Trophoblast cell (in vitro differentiated cells and primary cell): ENCODE measurements around the gene HAL.

Experiments
- DNase-seq, 2 donors: peaks; one replicate each; pipeline ENCODE4 v3.0.0-alpha.2; 2016
- H2AFZ ChIP-seq: 2 replicates; pipeline ENCODE4 v1.6.1; 2013; ENCODE audit warnings: low read length, moderate library complexity, mild to moderate bottlenecking; ENCODE audit not compliant: insufficient read depth, poor library complexity
- H2AK5ac ChIP-seq: 2 replicates; pipeline ENCODE4 v1.6.1; 2013; ENCODE audit warnings: mild to moderate bottlenecking, low read length
- H2BK120ac ChIP-seq: 2 replicates; pipeline ENCODE4 v1.6.1; 2013; ENCODE audit warnings: low read length, mild to moderate bottlenecking, moderate library complexity; ENCODE audit not compliant: insufficient read depth, poor library complexity
- H2BK12ac ChIP-seq: 2 replicates; pipeline ENCODE4 v1.6.1; 2013; ENCODE audit warnings: mild to moderate bottlenecking, low read length, moderate library complexity
- H2BK5ac ChIP-seq: 2 replicates; pipeline ENCODE4 v1.6.1; 2013; ENCODE audit warnings: low read length, low read depth, moderate library complexity, mild to moderate bottlenecking; ENCODE audit not compliant: poor library complexity
- H3K14ac ChIP-seq: 2 replicates; pipeline ENCODE4 v1.6.1; 2013; ENCODE audit warnings: mild to moderate bottlenecking, low read length
- H3K18ac ChIP-seq: 2 replicates; pipeline ENCODE4 v1.6.1; 2013; ENCODE audit warnings: mild to moderate bottlenecking, low read length
- H3K23ac ChIP-seq: 2 replicates; pipeline ENCODE4 v1.6.1; 2013; ENCODE audit warnings: low read length
- H3K27ac ChIP-seq: 2 replicates; pipeline ENCODE4 v1.5.1; 2013; ENCODE audit warnings: low read depth, mild to moderate bottlenecking, inconsistent platforms, low read length, moderate library complexity
- H3K27me3 ChIP-seq: 2 replicates; pipeline ENCODE4 v1.6.1; 2013; ENCODE audit warnings: inconsistent platforms, mild to moderate bottlenecking, low read length, moderate library complexity; ENCODE audit not compliant: insufficient read depth
- H3K36me3 ChIP-seq, 2 experiments: 1 replicate in 1 of 2; 2 replicates in 1 of 2; pipeline ENCODE4 v1.6.1; 2013; ENCODE audit warnings: low read length in 2 of 2, mild to moderate bottlenecking in 2 of 2, moderate library complexity in 1 of 2; ENCODE audit not compliant: insufficient read depth in 2 of 2, control insufficient read depth in 1 of 2
- H3K4ac ChIP-seq: 2 replicates; pipeline ENCODE4 v1.6.1; 2013; ENCODE audit warnings: low read depth, mild to moderate bottlenecking, low read length, moderate library complexity
- H3K4me1 ChIP-seq, 2 experiments: 1 replicate in 1 of 2; 2 replicates in 1 of 2; pipeline ENCODE4 v1.6.1; 2013; ENCODE audit warnings: low read length in 2 of 2, mild to moderate bottlenecking in 2 of 2, moderate library complexity in 1 of 2; ENCODE audit not compliant: insufficient read depth in 2 of 2, control insufficient read depth in 1 of 2
- H3K4me2 ChIP-seq: 2 replicates; pipeline ENCODE4 v1.6.1; 2013; ENCODE audit warnings: inconsistent platforms, mild to moderate bottlenecking, low read length, moderate library complexity
- H3K4me3 ChIP-seq: 2 replicates; pipeline ENCODE4 v1.5.1; 2013; ENCODE audit warnings: mild to moderate bottlenecking, low read depth, low read length, inconsistent platforms
- H3K79me1 ChIP-seq: one replicate; pipeline ENCODE4 v1.6.1; 2013; ENCODE audit warnings: low read length
- H3K79me2 ChIP-seq: 2 replicates; pipeline ENCODE4 v1.6.1; 2013; ENCODE audit warnings: low read length, mild to moderate bottlenecking; ENCODE audit not compliant: control insufficient read depth, insufficient read depth, poor library complexity
- H3K9ac ChIP-seq: 2 replicates; pipeline ENCODE4 v1.6.1; 2013; ENCODE audit warnings: mild to moderate bottlenecking, low read length
- H3K9me3 ChIP-seq: 2 replicates; pipeline ENCODE4 v1.6.1; 2013; ENCODE audit warnings: low read depth, mild to moderate bottlenecking, control low read depth, inconsistent platforms, low read length; ENCODE audit not compliant: insufficient read depth
- H4K12ac ChIP-seq: 2 replicates; pipeline ENCODE4 v1.6.1; 2013; ENCODE audit warnings: low read depth, mild to moderate bottlenecking, low read length, moderate library complexity
- H4K8ac ChIP-seq: 2 replicates; pipeline ENCODE4 v1.6.1; 2013; ENCODE audit warnings: low read depth, mild to moderate bottlenecking, low read length, moderate library complexity
- H4K91ac ChIP-seq: one replicate; pipeline ENCODE4 v1.6.1; 2013; ENCODE audit warnings: low read depth, mild to moderate bottlenecking, low read length, moderate library complexity
- WGBS: extraction: QIAGEN DNeasy Blood & Tissue Kit; methylation state at CpG from one replicate; pipeline ENCODE4 v1.1.7; 2013; ENCODE audit warnings: missing lambda C conversion rate; ENCODE audit not compliant: insufficient read length, insufficient coverage; ENCODE audit errors: extremely low coverage; 5-methylcytosine and 5-hydroxymethylcytosine counted together

Gene HAL

DNA sequence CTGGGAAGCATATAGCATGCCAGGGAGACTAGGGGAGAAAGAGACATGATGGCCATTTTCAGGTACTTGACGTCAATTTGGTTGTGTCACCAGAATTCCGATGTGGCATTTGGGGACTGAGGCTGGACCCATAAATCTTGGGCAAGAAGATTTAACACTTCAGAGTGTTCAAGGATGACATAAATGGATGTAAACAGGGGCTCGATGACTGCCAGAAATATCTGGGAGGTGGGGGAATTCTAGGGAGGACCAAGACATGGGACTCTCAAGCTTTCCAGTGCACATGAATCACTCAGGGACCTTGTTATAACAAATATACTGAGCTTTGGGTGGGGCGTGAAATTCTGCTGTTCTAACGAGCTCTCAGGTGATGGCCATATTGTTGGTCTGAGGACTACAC is 17.8 kb downstream of the HAL start:
- Histone ChIP-seq H4K12ac (no peak overlapping the region), H3K18ac (no peak overlapping the region), H2BK12ac (no peak overlapping the region), H3K23ac (no peak overlapping the region), H2BK5ac (no peak overlapping the region), H3K4ac (no peak overlapping the region), H3K4me3 (no peak overlapping the region), H2BK120ac (no peak overlapping the region), H3K36me3 (no peaks in the 10 kb centered on the region), H3K79me2 (no peaks in the 10 kb centered on the region), H3K9ac (no peak overlapping the region), H4K8ac (no peak overlapping the region), H3K27ac (no peak overlapping the region), H3K14ac (no peak overlapping the region), H2AFZ (no peak overlapping the region), H2AK5ac (no peak overlapping the region), H3K4me2 (no peak overlapping the region), H3K9me3 (no peaks in the 10 kb centered on the region), H3K27me3 (no peaks in the 10 kb centered on the region), H3K4me1 (peaks cover 4 to 6% of the 10 kb centered on the region in 2 experiments), H4K91ac (no peak overlapping the region), H3K79me1 (no peaks in the 10 kb centered on the region)
- WGBS, result no CpG with 5 or more reads among the region's 5 CpGs
- no peak for DNase-seq

DNA sequence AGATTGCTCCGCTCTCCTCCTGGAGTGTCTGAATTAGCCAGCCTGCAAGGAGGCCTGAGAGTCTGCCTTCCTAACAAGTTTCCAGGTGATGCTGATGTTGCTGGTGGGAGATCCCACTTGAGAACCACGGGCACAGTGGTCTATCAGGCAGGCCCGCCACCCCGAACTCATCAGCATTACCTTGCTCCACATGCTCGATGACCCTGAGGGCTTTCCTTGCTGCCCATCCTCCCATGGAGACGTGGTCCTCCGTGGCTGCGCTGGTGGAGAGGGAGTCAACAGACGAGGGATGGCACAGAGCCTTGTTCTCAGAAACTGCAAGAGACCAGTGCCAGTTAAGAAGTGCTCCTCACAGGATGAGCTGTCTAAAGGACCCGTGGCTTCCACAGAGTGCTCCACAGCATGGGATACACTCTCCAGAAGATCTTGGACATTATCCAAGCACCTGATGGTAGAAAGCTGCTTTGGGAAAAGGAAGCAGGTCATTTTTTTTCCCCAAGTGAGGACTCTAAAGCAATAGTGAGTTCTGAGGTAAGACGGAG is 18.3 kb downstream of the HAL start:
- no peaks in the 10 kb centered on the region for H3K79me1 ChIP-seq
- no peak overlapping the region for H4K12ac ChIP-seq
- no peak overlapping the region for H2AFZ ChIP-seq
- H4K8ac ChIP-seq, result no peak overlapping the region
- no peak overlapping the region for H3K9ac ChIP-seq
- no peak overlapping the region for H3K4me3 ChIP-seq
- H2BK12ac ChIP-seq, result no peak overlapping the region
- H3K4me2 ChIP-seq, result no peak overlapping the region
- WGBS, result no CpG with 5 or more reads among the region's 11 CpGs
- H4K91ac ChIP-seq, result no peak overlapping the region
- H3K9me3 ChIP-seq, result no peaks in the 10 kb centered on the region
- H3K14ac ChIP-seq, result no peak overlapping the region
- H2BK120ac ChIP-seq, result no peak overlapping the region
- H2AK5ac ChIP-seq, result no peak overlapping the region
- no peak overlapping the region for H3K27ac ChIP-seq
- H3K4ac ChIP-seq, result no peak overlapping the region
- H3K23ac ChIP-seq, result no peak overlapping the region
- H2BK5ac ChIP-seq, result no peak overlapping the region
- H3K18ac ChIP-seq, result no peak overlapping the region
- no peak for DNase-seq
- no peaks in the 10 kb centered on the region for H3K36me3 ChIP-seq
- no peaks in the 10 kb centered on the region for H3K27me3 ChIP-seq
- H3K4me1 ChIP-seq, result peaks cover 7 to 9% of the 10 kb centered on the region in 2 experiments
- no peaks in the 10 kb centered on the region for H3K79me2 ChIP-seq

DNA sequence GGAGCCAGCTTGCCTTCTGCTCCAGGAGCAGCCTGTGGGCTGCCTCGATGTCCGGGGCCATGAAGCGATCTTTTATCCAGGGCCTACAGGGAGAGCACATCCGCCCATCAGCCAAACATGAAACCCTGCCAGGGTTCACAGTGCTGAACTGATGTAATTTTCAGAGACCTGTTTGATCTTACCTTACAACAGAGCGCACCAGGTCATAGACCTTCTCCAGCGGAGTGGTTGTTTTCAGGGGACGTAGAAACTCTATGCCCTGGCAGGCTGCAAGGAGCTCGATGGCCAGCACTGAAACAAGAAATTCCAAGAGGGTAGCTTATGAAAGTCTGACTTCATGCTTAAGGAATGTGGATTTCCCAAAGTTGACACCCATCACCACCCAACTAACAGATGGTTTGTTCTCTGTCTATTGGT is 19.7 kb downstream of the HAL start:
- no CpG with 5 or more reads among the region's 8 CpGs for WGBS
- H3K79me1 ChIP-seq, result peaks cover 2% of the 10 kb centered on the region
- no peak overlapping the region for H2AFZ ChIP-seq
- H3K4me2 ChIP-seq, result no peak overlapping the region
- no peak overlapping the region for H2BK12ac ChIP-seq
- H3K4me3 ChIP-seq, result no peak overlapping the region
- H4K12ac ChIP-seq, result no peak overlapping the region
- no peak overlapping the region for H3K18ac ChIP-seq
- no peak overlapping the region for H2BK5ac ChIP-seq
- H4K8ac ChIP-seq, result no peak overlapping the region
- no peak overlapping the region for H3K14ac ChIP-seq
- H4K91ac ChIP-seq, result no peak overlapping the region
- peaks cover 16 to 17% of the 10 kb centered on the region in 2 experiments for H3K4me1 ChIP-seq
- no peaks in the 10 kb centered on the region for H3K27me3 ChIP-seq
- H2BK120ac ChIP-seq, result no peak overlapping the region
- H3K9me3 ChIP-seq, result no peaks in the 10 kb centered on the region
- no peaks in the 10 kb centered on the region for H3K36me3 ChIP-seq
- H3K23ac ChIP-seq, result no peak overlapping the region
- no peak overlapping the region for H2AK5ac ChIP-seq
- DNase-seq, result peak in 1 of 2 donors; percentile 49
- no peak overlapping the region for H3K4ac ChIP-seq
- no peaks in the 10 kb centered on the region for H3K79me2 ChIP-seq
- no peak overlapping the region for H3K27ac ChIP-seq
- no peak overlapping the region for H3K9ac ChIP-seq

DNA sequence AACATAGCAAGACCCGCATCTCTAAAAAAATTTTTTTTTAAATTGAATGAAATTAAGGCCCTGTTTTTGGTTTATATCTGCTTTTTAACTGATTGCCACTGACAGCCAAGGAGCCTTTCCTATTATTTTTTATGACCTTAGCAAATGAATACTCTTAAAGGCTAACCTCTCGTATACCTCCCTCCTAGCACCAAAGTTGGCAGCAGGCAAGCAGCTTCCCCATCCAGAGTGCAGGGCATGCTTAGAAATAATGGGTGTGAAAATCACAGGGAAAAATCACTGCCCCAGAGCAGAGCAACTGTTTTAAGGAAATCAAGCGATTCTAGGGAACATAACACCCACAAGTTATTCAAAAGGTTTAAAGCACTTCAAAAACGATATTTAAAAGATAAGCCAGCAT is 20.7 kb downstream of the HAL start:
- Histone ChIP-seq H2BK5ac (no peak overlapping the region), H3K4me2 (no peak overlapping the region), H3K4me1 (peaks cover 18 to 20% of the 10 kb centered on the region in 2 experiments), H3K79me2 (no peaks in the 10 kb centered on the region), H3K79me1 (peaks cover 4% of the 10 kb centered on the region), H3K23ac (no peak overlapping the region), H3K9me3 (no peaks in the 10 kb centered on the region), H3K18ac (no peak overlapping the region), H2BK12ac (no peak overlapping the region), H4K8ac (no peak overlapping the region), H3K4ac (no peak overlapping the region), H3K27ac (no peak overlapping the region), H3K36me3 (no peaks in the 10 kb centered on the region), H2AFZ (no peak overlapping the region), H3K4me3 (no peak overlapping the region), H2AK5ac (no peak overlapping the region), H3K14ac (no peak overlapping the region), H3K9ac (no peak overlapping the region), H2BK120ac (no peak overlapping the region), H4K12ac (no peak overlapping the region), H4K91ac (no peak overlapping the region), H3K27me3 (no peaks in the 10 kb centered on the region)
- DNase-seq, result no peak
- no CpG with 5 or more reads among the region's 4 CpGs for WGBS
